GM18517 (cell line): ENCODE measurements around the gene STAP2.
"Not testable (repeated sequence)": the region's sequence is repeated elsewhere in the genome, so short reads cannot be mapped to it uniquely, and the experiment has no call there.

Experiments used
- ATAC-seq: cut with Tn5 transposase; IDR thresholded peaks from one replicate; pipeline ENCODE4 v1.9.1; 2021; ENCODE audit warnings: mild to moderate bottlenecking, moderate library complexity; ENCODE audit not compliant: unreplicated experiment

The STAP2 gene

GRCh38 chr19:4303819-4304537 is 34.6 kb downstream of the STAP2 start:
- no peak for ATAC-seq

DNA sequence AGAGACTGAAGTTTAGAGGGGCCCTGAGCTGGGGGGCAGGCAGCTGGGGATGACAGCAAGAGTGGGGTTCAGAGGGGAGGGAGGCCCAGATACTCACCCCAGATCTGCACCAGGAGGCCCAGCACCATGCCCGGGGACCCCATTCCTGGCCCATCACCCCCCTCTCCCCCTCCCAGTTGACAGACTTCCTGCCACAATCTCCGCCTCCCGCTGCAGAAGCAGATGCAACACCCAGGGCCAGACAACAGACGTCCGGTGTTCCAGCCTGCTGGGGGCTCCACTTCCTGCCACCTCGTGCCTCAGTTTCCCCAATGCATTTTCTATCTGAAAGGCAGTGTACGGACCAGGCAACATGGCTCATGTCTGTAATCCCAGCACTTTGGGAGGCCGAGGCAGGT is 36.4 kb downstream of the STAP2 start, which contains the start of gene TMIGD2:
TSS of gene TMIGD2 (minus strand) at position 147 of the 398 bp plus-strand sequence. CDS start at position 143, 4 bp downstream.
- ATAC-seq: no peak

DNA sequence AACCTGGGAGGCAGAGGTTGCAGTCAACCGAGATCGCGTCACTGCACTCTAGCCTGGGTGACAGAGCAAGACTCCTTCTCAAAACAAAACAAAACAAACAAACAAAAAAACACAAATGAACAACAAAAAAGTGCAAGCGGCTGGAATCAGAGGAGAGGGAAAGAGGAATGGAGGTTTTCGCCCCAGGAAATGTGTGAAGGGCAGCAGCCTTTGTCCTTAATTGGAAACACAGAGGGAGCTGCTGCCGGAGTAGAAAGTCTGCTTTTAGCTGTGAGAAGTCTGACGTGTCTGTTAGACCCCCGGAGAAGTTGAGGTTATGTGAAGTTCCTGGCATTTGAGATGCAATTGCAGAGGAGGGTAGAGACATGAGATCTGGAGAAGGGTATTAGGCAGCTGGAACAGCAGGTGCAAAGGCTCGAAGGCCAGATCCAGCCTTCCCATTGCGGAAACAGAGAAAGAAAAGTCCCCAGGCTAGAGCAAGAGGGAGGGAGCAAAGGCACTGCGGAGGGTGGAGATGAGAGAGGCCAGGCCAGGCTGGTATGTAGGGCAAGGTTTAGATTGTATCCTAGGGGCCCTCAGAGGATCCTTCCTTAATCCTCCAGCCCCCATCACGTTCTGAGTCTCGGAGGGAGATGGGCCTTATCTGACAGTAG is 36.9 kb downstream of the STAP2 start:
- ATAC-seq: no peak

DNA sequence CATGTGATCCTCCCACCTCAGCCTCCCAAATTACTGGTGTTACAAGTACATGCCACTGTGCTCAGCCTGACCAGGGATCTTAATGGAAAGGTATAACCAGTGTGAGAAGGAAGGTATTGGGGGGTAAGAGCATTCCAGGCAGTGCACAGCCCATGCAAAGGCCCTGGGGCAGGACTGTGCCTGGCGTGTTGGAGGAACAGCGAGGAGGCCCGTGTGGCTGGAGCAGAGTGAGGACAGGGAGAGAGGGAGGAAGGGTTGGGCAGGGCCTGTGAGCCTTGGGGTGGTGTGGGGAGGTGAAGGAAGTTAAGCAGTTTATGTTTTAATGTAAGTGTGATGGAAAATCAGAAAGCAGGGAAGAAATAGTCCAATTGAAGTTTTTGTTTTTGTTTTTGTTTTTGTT is 38.0 kb downstream of the STAP2 start:
- ATAC-seq: no peak

GRCh38 chr19:4298810-4299550 is 39.6 kb downstream of the STAP2 start:
- ATAC-seq: no peak

GRCh38 chr19:4297901-4298809 is 40.5 kb downstream of the STAP2 start:
- ATAC-seq: no peak

DNA sequence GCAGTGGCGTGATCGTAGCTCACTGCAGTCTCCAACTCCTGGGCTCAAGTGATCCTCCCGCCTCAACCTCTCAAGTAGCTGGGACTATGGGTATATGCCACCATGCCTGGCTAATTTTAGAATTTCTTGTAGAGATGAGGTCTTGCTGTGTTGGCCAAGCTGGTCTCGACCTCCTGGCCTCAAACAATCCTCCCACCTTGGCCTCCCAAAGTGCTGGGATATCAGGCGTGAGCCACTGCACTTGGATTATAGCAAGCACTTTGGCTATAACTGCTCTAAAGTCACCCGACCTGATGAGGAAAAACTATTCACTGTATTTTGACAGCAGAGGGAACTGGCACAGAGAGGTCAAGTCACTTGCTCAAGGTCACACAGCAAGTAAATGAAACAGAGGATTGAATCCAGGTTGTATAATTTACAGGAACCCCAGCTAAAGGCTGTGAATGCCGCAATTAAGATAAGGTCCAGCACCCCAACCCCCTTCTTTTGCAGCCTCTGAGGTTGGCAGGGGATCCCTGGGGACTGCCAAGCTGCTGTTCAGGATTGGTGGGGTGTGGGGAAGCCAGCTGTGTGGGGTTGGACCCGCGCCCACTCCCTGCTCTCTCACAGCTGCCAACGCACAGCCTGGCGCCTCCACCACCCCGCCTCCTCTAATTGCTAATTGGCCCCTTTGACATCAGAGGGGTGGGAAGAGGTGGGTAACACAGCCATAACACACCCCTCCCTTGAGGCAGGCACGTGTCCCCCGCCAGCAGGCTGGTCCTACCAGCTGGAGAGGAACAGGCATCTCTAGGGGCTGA is 42.5 kb downstream of the STAP2 start:
- ATAC-seq: no peak

DNA sequence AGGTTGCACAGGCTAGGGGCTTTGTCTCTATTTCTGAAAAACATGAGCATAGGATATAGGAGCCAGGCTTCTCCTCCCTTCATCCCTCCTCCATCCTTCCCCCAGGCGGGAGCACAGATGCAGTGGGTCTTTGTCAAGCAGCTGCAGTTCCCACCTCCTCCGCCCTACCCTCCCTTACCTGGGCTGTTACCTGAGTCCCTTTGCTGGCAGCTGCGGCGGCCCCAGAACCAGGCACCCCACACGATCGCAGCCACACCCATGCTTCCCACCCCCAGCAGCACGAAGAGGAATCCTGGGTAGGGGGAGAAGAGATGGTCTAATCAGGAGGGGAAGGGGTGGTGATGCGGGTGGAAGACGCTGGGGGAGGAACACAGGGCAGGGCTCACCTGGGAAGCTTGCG is 44.2 kb downstream of the STAP2 start:
- ATAC-seq: no peak

DNA sequence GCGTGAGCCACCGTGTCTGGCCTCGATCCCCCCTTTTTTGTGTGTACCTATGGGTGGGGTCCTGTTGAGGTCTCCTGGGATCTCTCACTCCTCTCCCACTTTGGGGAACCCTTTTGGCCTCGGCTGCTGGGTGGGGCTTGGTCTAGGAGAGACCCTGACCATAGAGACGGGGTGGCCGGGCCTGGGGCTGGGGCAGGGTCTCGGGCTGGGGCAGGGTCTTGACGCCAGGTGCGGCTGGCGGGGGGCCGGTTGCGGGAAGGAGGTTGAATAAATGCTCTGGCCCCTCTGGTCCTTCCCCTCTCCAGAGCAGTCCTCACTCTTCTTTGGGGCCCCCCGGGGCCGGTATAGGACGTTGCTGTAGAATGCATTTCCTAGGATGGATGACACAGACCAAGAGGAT is 46.1 kb downstream of the STAP2 start:
- ATAC-seq: no peak

- ATAC-seq: no peak
These were observed 47.4 kb downstream of the STAP2 start for GRCh38 chr19:4291184-4291732.

DNA sequence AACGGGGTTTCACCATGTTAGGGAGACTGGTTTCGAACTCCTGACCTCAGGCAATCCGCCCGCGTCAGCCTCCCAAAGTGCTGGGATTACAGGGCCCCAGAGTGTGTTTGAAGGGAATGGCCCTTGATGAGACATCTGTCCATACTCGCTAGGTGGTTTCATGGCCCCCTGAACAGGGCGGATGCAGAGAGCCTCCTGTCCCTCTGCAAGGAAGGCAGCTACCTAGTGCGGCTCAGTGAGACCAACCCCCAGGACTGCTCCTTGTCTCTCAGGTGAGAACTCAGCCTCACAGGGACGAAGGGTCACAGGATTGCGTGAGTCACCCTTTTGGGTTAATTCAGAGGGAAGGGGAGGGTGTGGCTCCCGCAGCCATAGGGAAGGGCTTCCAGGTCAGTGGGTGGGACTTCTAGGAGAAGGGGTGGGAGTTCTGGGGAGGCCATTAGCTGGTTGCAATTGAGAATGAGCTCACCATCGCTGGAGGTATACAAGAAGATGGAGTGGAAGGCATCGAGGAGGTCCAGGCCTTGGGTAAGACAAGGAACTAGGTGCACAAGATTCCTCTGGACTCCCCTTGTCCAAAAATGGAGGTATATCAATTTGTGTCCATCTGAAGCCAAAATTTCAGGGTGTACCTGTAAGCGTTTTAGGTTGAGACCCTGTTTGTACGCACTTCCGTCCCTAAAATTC is 50.4 kb downstream of the STAP2 start:
- ATAC-seq: no peak

- not testable (repeated sequence) for ATAC-seq
These were observed 52.5 kb downstream of the STAP2 start for GRCh38 chr19:4286141-4286540.

GRCh38 chr19:4284974-4285373 is 53.7 kb downstream of the STAP2 start:
- no peak for ATAC-seq

DNA sequence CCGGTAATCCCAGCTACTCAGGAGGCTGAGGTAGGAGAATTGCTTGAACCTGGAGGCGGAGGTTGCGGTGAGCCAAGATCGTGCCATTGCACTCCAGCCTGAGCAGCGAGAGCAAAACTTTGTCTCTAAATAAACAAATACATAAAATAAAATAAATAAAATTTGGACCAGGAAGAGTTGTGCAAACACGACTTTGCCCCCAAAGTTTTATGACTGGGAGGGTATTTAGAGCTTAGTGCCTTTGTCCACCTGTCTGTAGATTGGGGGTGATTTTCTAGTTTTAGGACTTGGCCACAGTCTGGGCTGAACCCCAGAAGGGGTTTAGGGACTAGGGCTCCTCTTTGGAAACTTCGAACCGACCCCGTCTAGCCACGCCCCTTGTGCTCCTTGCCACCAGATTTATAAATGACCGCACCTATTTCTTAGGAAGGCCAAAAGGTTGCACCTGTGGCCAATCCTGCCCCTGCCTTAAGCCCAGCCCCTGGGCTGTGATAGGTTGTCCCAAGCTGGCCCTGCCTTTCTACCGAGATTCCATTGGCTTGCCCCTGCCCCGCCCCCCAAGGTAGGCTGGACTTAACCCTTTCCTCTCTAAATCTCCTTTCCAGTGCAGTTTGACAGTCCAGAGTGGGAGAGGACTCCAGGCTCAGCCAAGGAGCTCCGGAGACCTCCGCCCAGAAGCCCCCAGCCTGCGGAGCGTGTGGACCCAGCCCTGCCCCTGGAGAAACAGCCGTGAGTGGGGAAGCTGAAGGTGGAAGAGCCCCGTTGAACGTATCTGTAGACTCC is 54.3 kb downstream of the STAP2 start:
- no peak for ATAC-seq

DNA sequence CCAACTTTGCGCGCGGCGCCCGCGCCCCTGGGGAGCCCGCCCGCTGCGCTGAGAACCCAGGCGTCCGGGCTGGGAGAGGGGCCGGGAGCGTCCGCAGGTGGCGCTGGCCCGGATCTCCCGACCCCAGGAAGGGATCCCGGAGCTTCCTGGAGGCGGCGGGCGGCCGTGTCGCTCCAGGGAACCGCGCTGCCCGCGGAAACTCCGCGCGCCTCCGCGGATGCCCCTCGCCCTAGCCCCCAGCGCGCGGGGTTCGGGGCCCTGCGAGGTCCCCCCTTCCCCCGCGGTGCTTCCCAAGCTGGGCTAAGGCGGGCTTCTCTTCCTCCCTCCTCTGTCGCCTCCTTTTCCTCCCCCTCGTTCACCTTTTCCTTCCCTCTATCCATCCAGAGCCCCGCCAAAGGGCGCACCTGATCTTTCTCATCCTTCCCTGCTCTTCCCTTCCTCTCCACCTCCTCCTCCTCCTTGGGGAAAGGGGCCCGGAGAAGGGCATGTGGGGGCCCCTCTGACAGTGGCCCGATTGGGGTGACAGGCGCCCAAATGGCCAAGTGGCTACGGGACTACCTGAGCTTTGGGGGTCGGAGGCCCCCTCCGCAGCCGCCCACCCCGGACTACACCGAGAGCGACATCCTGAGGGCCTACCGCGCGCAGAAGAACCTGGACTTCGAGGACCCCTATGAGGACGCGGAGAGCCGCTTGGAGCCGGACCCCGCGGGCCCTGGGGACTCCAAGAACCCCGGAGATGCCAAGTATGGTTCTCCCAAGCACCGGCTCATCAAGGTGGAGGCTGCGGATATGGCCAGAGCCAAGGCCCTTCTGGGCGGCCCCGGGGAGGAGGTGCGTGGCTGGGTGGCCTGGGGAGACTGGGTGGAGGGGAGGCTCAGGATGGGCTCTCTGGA is 58.9 kb downstream of the STAP2 start:
- ATAC-seq: no peak

DNA sequence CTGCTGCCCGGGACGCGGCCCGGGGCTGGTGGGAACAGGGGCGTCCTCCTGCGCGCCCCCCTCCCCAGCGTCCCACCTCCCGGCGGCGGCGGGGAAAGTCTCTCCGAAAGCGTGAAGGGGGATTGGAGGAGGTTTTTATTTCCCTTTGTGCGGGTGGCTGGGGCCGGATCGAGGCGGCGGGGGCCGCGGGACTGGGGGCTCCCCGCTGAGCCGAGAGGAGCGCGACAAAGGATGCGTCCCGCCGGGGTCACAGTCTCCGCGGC is 59.4 kb downstream of the STAP2 start:
- ATAC-seq: no peak

DNA sequence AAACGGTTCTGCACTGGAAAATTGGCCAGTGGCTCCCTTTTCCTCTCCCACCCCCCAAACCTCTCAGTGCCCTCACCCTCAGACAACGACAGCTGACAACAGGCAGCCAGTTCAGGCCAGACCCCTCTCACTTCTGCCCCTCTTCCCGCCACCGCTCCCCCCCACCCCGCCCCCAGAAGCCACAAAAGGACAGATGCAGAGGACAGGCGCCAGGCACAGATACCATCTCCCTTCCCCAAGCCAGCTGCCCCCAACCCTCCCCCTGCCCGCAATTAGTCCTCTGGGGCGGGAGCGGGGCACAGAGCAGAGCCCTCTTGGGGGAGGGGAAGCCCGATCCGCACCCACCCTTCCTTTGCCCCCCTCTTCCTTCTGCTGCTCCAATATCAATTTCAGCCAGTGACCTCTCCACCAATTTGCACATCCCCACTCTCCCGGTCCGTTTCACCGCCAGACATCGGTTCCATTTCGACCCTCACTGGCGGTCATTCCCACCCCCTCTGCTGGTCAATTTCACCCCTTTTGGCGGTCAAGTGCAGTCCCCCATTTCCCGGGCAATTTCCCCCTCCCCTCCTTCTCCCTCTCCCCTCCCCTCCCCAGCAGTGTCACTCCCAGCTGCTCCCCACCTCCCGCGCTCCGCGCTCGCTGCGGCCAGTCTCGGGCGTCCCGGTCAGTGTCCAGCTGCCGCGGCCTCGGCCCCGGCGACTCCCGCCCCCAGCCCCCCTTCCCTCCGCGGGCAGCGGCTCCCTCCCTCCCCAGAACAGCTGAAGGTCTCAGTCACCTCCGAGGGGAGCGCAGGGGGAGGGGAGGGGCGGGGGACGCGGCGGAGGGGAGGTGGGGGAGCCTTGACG is 60.0 kb downstream of the STAP2 start, which contains the start of gene SHD:
TSS of gene SHD (plus strand) at position 848 of the 848 bp plus-strand sequence. CDS start 798 bp downstream, outside the sequence.
- no peak for ATAC-seq
